Uterus (tissue), 2 donors: Measurements from ENCODE around the gene ERBIN.
"Not testable (repeated sequence)": the region's sequence is repeated elsewhere in the genome, so short reads cannot be mapped to it uniquely, and the experiment has no call there.

Experiments
- CTCF ChIP-seq, 4 experiments: fragments of 200-600 bp in 2 of 4; fragments of 450-650 bp in 2 of 4; sonication (generic) in 2 of 4; IDR thresholded peaks; one replicate each; pipeline ENCODE4 v1.5.1; 2016 to 2019; ENCODE audit warnings: antibody characterized with exemption in 4 of 4, mild to moderate bottlenecking in 2 of 4, moderate library complexity in 1 of 4
- POLR2A ChIP-seq, 2 donors: fragments of 450-650 bp; IDR thresholded peaks; one replicate each; pipeline ENCODE4 v1.6.1; 2016; ENCODE audit warnings: antibody characterized with exemption in 2 of 2, mild to moderate bottlenecking in 1 of 2, moderate library complexity in 1 of 2

GRCh38 chr5:65892024-65892423 is 34.4 kb upstream of the ERBIN start:
- TF ChIP-seq POLR2A, CTCF (IDR thresholded peaks at IDR 0.05): not testable (repeated sequence)
